ENCODE data around the gene TLCD3B. TPM values are rescaled to one million over a fixed set of nuclear protein-coding genes. Genes with fewer than 3 reads are reported as not detected.

The TLCD3B gene
- total RNA-seq: under 1 TPM in 1 of 2 donors, not detected in 1; 0.65 TPM
- under 1 TPM in 1 of 2 donors, not detected in 1; 0.05 TPM for polyA plus RNA-seq

GRCh38 chr16:30030841-30031413 is at the start of gene TLCD3B:
TLCD3B (minus strand) TSS chr16:30031271; CDS start chr16:30030527, 744 bp downstream.
- Histone ChIP-seq H3K36me3 (ENCODE audit: control insufficient read depth in 4 of 4, insufficient read depth in 3 of 4, low read depth in 1 of 4, low read length in 3 of 4) (no peaks in the 10 kb centered on the region), H3K27me3 (ENCODE audit: control insufficient read depth in 4 of 4, insufficient read depth in 4 of 4, low read length in 3 of 4) (peaks cover 0 to 3% (median under 1%) of the 10 kb centered on the region in 4 donors)
- DNase-seq (ENCODE audit: low spot score): no peak

GRCh38 chr16:30079480-30079879 is 48.4 kb upstream of the TLCD3B start:
- WGBS: 93% methylated on average over 7 of the region's 7 CpGs
- Histone ChIP-seq H3K4me3 (ENCODE audit: low read depth in 1 of 3, low read length in 3 of 3) (no peak overlapping the region), H3K9me3 (ENCODE audit: control insufficient read depth in 4 of 4, low read length in 3 of 4) (no peaks in the 10 kb centered on the region), H3K9ac (ENCODE audit: low read depth in 1 of 2, low read length in 2 of 2) (no peak overlapping the region), H3K4me1 (ENCODE audit: control insufficient read depth in 4 of 4, insufficient read depth in 4 of 4, low read length in 3 of 4) (peaks cover 7 to 44% (median 27%) of the 10 kb centered on the region in 4 donors), H3K27me3 (ENCODE audit: control insufficient read depth in 4 of 4, insufficient read depth in 4 of 4, low read length in 3 of 4) (no peaks in the 10 kb centered on the region), H3K36me3 (ENCODE audit: control insufficient read depth in 4 of 4, insufficient read depth in 3 of 4, low read depth in 1 of 4, low read length in 3 of 4) (peaks cover 19 to 48% (median 37%) of the 10 kb centered on the region in 4 donors), H3K27ac (ENCODE audit: low read depth in 1 of 2, low read length in 2 of 2) (no peak overlapping the region)
- no peak for TF ChIP-seq TAF1 (conservative IDR thresholded peaks at IDR 0.05)
- no peak for TF ChIP-seq REST (IDR thresholded peaks at IDR 0.05)
- TF ChIP-seq SP1 (IDR thresholded peaks at IDR 0.05): no peak
- no peak for TF ChIP-seq HNF4G (IDR thresholded peaks at IDR 0.05)
- no peak for TF ChIP-seq RXRA (IDR thresholded peaks at IDR 0.05)
- TF ChIP-seq ATF3 (IDR thresholded peaks at IDR 0.05): no peak
- no peak for TF ChIP-seq HNF4A (conservative IDR thresholded peaks at IDR 0.05)
- no peak for TF ChIP-seq RAD21 (IDR thresholded peaks at IDR 0.05)
- TF ChIP-seq FOXA1 (IDR thresholded peaks at IDR 0.05): no peak
- no peak for TF ChIP-seq FOXA2 (IDR thresholded peaks at IDR 0.05)
- DNase-seq (ENCODE audit: low spot score): no peak

More at GRCh38 chr16:30030841-30031413, at the start of gene TLCD3B:
- no peak within 1 kb of the TSS for H3K9ac ChIP-seq (ENCODE audit: low read depth in 1 of 2, low read length in 2 of 2)
- no peaks in the 10 kb centered on the region for H3K4me1 ChIP-seq (ENCODE audit: control insufficient read depth in 4 of 4, insufficient read depth in 4 of 4, low read length in 3 of 4)
- no peak within 1 kb of the TSS for H3K27ac ChIP-seq (ENCODE audit: low read depth in 1 of 2, low read length in 2 of 2)
- no peaks in the 10 kb centered on the region for H3K9me3 ChIP-seq (ENCODE audit: control insufficient read depth in 4 of 4, low read length in 3 of 4)
- no peak within 1 kb of the TSS for H3K4me3 ChIP-seq (ENCODE audit: low read depth in 1 of 3, low read length in 3 of 3)
- TF ChIP-seq GABPA (IDR thresholded peaks at IDR 0.05 in 1 of 2, conservative IDR thresholded peaks at IDR 0.05 in 1 of 2) (no peak), RXRA (IDR thresholded peaks at IDR 0.05) (no peak)
- 4% methylated on average over 27 of the region's 27 CpGs for WGBS

GRCh38 chr16:30078744-30079143 is 47.7 kb upstream of the TLCD3B start:
- Histone ChIP-seq H3K36me3 (ENCODE audit: control insufficient read depth in 4 of 4, insufficient read depth in 3 of 4, low read depth in 1 of 4, low read length in 3 of 4) (peaks cover 14 to 41% (median 31%) of the 10 kb centered on the region in 4 donors), H3K9me3 (ENCODE audit: control insufficient read depth in 4 of 4, low read length in 3 of 4) (no peaks in the 10 kb centered on the region), H3K27ac (ENCODE audit: low read depth in 1 of 2, low read length in 2 of 2) (no peak overlapping the region), H3K4me1 (ENCODE audit: control insufficient read depth in 4 of 4, insufficient read depth in 4 of 4, low read length in 3 of 4) (peaks cover 7 to 44% (median 27%) of the 10 kb centered on the region in 4 donors), H3K4me3 (ENCODE audit: low read depth in 1 of 3, low read length in 3 of 3) (no peak overlapping the region), H3K27me3 (ENCODE audit: control insufficient read depth in 4 of 4, insufficient read depth in 4 of 4, low read length in 3 of 4) (no peaks in the 10 kb centered on the region), H3K9ac (ENCODE audit: low read depth in 1 of 2, low read length in 2 of 2) (no peak overlapping the region)
- TF ChIP-seq JUND (IDR thresholded peaks at IDR 0.05) (no peak), TAF1 (conservative IDR thresholded peaks at IDR 0.05) (no peak), REST (IDR thresholded peaks at IDR 0.05) (no peak), NR2F2 (IDR thresholded peaks at IDR 0.05) (no peak), FOXA2 (IDR thresholded peaks at IDR 0.05) (no peak), GABPA (IDR thresholded peaks at IDR 0.05 in 1 of 2, conservative IDR thresholded peaks at IDR 0.05 in 1 of 2) (no peak), HNF4G (IDR thresholded peaks at IDR 0.05) (no peak), MAX (IDR thresholded peaks at IDR 0.05) (no peak), ZBTB33 (IDR thresholded peaks at IDR 0.05) (no peak), HNF4A (conservative IDR thresholded peaks at IDR 0.05) (no peak), RXRA (IDR thresholded peaks at IDR 0.05) (no peak), ATF3 (IDR thresholded peaks at IDR 0.05) (no peak), FOXA1 (IDR thresholded peaks at IDR 0.05) (no peak)
- 90% methylated on average over 7 of the region's 7 CpGs for WGBS
- DNase-seq (ENCODE audit: low spot score): no peak
